GM06990 (cell line): ENCODE measurements around the gene UBE3C.
"Not testable (repeated sequence)": the region's sequence is repeated elsewhere in the genome, so short reads cannot be mapped to it uniquely, and the experiment has no call there.

Experiments used
- DNase-seq: peaks from one replicate; pipeline ENCODE4 v3.0.0-alpha.2; 2011; ENCODE audit not compliant: insufficient read length; ENCODE audit errors: extremely low read depth
- H3K27me3 ChIP-seq: replicated peaks from 2 replicates; pipeline ENCODE4 v1.6.0; 2011; ENCODE audit warnings: low read length; ENCODE audit not compliant: control insufficient read depth, insufficient read depth
- H3K36me3 ChIP-seq: 2 replicates; pipeline ENCODE4 v1.5.1; 2011; ENCODE audit warnings: low read length; ENCODE audit not compliant: control insufficient read depth, insufficient read depth
- H3K4me3 ChIP-seq: replicated peaks from 2 replicates; pipeline ENCODE4 v1.5.1; 2011; ENCODE audit warnings: low read depth, mild to moderate bottlenecking, control low read depth, low read length
- CTCF ChIP-seq: IDR thresholded peaks from 2 replicates; pipeline ENCODE4 v1.5.1; 2011; ENCODE audit warnings: low read length, control low read depth, mild to moderate bottlenecking, inconsistent platforms; ENCODE audit not compliant: insufficient read depth, poor library complexity, severe bottlenecking

Gene UBE3C

GRCh38 chr7:157250605-157251228 is 112.0 kb downstream of the UBE3C start:
- H3K27me3 ChIP-seq, result no peaks in the 10 kb centered on the region
- H3K36me3 ChIP-seq, result peaks cover 9% of the 10 kb centered on the region
- no peak overlapping the region for H3K4me3 ChIP-seq
- DNase-seq, result no peak
- TF ChIP-seq CTCF, result peak; percentile 84

- H3K36me3 ChIP-seq, result peaks cover 12% of the 10 kb centered on the region
- H3K4me3 ChIP-seq, H3K27me3 ChIP-seq, DNase-seq: not testable (repeated sequence)
These were observed 113.1 kb downstream of the UBE3C start for GRCh38 chr7:157251817-157252216.

- DNase-seq, result no peak
- TF ChIP-seq CTCF, result no peak
- Histone ChIP-seq H3K27me3 (no peaks in the 10 kb centered on the region), H3K36me3 (peaks cover 17% of the 10 kb centered on the region), H3K4me3 (no peak overlapping the region)
These were observed 115.1 kb downstream of the UBE3C start for GRCh38 chr7:157253850-157254249.

GRCh38 chr7:157254781-157255180 is 116.1 kb downstream of the UBE3C start:
- not testable (repeated sequence) for H3K27me3 ChIP-seq, DNase-seq, H3K4me3 ChIP-seq
- H3K36me3 ChIP-seq, result peaks cover 21% of the 10 kb centered on the region

GRCh38 chr7:157255201-157255606 is 116.5 kb downstream of the UBE3C start:
- no peak overlapping the region for H3K4me3 ChIP-seq
- H3K36me3 ChIP-seq, result peaks cover 21% of the 10 kb centered on the region
- no peak for DNase-seq
- no peaks in the 10 kb centered on the region for H3K27me3 ChIP-seq
- TF ChIP-seq CTCF, result no peak

GRCh38 chr7:157263156-157263555 is 124.4 kb downstream of the UBE3C start:
- no peaks in the 10 kb centered on the region for H3K27me3 ChIP-seq
- H3K36me3 ChIP-seq, result peaks cover 19% of the 10 kb centered on the region
- DNase-seq, result no peak
- H3K4me3 ChIP-seq, result no peak overlapping the region
- TF ChIP-seq CTCF, result no peak

- no peak overlapping the region for H3K4me3 ChIP-seq
- H3K27me3 ChIP-seq, result no peaks in the 10 kb centered on the region
- no peak for TF ChIP-seq CTCF
- DNase-seq, result no peak
- peaks cover 15% of the 10 kb centered on the region for H3K36me3 ChIP-seq
These were observed 126.3 kb downstream of the UBE3C start for GRCh38 chr7:157265051-157265450.
